MM.1S (cell line): Measurements from ENCODE around the gene GPR173.

Experiments used
- DNase-seq: peaks from one replicate; pipeline ENCODE4 v3.0.0-alpha.2; 2015
- H2AFZ ChIP-seq: fragments of 300-600 bp; sonication (generic); 2 replicates; pipeline ENCODE4 v1.6.0; 2016; ENCODE audit warnings: antibody characterized with exemption, low read length
- H3F3A ChIP-seq: fragments of 300-600 bp; sonication (generic); 2 replicates; pipeline ENCODE4 v1.6.1; 2016; ENCODE audit warnings: mild to moderate bottlenecking, antibody characterized with exemption, low read length, moderate library complexity, mixed read lengths; ENCODE audit not compliant: insufficient read depth
- H3K27ac ChIP-seq: fragments of 300-600 bp; sonication (generic); 2 replicates; pipeline ENCODE4 v1.5.1; 2016; ENCODE audit warnings: mild to moderate bottlenecking, low read length
- H3K27me3 ChIP-seq: fragments of 300-600 bp; sonication (generic); replicated peaks from 2 replicates; pipeline ENCODE4 v1.6.0; 2016; ENCODE audit warnings: low read length; ENCODE audit not compliant: insufficient read depth
- H3K36me3 ChIP-seq: fragments of 300-600 bp; sonication (generic); replicated peaks from 2 replicates; pipeline ENCODE4 v1.6.1; 2016; ENCODE audit warnings: mild to moderate bottlenecking, low read length, mixed read lengths; ENCODE audit not compliant: insufficient read depth
- H3K4me1 ChIP-seq: fragments of 300-600 bp; sonication (generic); 2 replicates; pipeline ENCODE4 v1.6.1; 2016; ENCODE audit warnings: low read length, mixed read lengths
- H3K4me2 ChIP-seq: fragments of 300-600 bp; sonication (generic); 2 replicates; pipeline ENCODE4 v1.6.0; 2016; ENCODE audit warnings: low read depth, low read length
- H3K4me3 ChIP-seq: fragments of 300-600 bp; sonication (generic); 2 replicates; pipeline ENCODE4 v1.5.1; 2016; ENCODE audit warnings: low read length, mixed read lengths
- H3K79me2 ChIP-seq: fragments of 300-600 bp; sonication (generic); 2 replicates; pipeline ENCODE4 v1.6.1; 2016; ENCODE audit warnings: mixed run types, low read length, mixed read lengths
- H3K9ac ChIP-seq: fragments of 300-600 bp; sonication (generic); 2 replicates; pipeline ENCODE4 v1.6.1; 2016; ENCODE audit warnings: low read length, mixed read lengths
- H3K9me2 ChIP-seq: fragments of 300-600 bp; sonication (generic); replicated peaks from 2 replicates; pipeline ENCODE4 v1.6.1; 2016; ENCODE audit warnings: mild to moderate bottlenecking, low read length, mixed read lengths; ENCODE audit not compliant: insufficient read depth
- H3K9me3 ChIP-seq: fragments of 300-600 bp; sonication (generic); replicated peaks from 2 replicates; pipeline ENCODE4 v1.6.1; 2016; ENCODE audit warnings: mild to moderate bottlenecking, low read length, mixed read lengths; ENCODE audit not compliant: insufficient read depth
- H4K20me1 ChIP-seq: fragments of 300-600 bp; sonication (generic); 2 replicates; pipeline ENCODE4 v1.6.1; 2016; ENCODE audit warnings: mild to moderate bottlenecking, low read length, moderate library complexity, mixed read lengths; ENCODE audit not compliant: insufficient read depth
- CTCF ChIP-seq: fragments of 300-600 bp; sonication (generic); IDR thresholded peaks from 2 replicates; pipeline ENCODE4 v1.5.1; 2016; ENCODE audit warnings: antibody characterized with exemption, low read length, mixed read lengths
- EZH2 ChIP-seq: fragments of 300-600 bp; sonication (generic); optimal IDR thresholded peaks from 2 replicates; pipeline ENCODE3; 2017; ENCODE audit warnings: low read depth, mild to moderate bottlenecking, antibody characterized with exemption, low read length, mixed read lengths
- EZH2phosphoT487 ChIP-seq: fragments of 300-600 bp; sonication (generic); IDR thresholded peaks from 2 replicates; pipeline ENCODE4 v1.6.1; 2018; ENCODE audit warnings: antibody characterized with exemption, low read length

Gene GPR173

GRCh38 chrX:53036149-53036548 is 12.4 kb upstream of the GPR173 start:
- Histone ChIP-seq H3K4me1 (no peaks in the 10 kb centered on the region), H3K36me3 (no peaks in the 10 kb centered on the region), H2AFZ (no peak overlapping the region), H3K79me2 (no peaks in the 10 kb centered on the region), H3K9ac (no peak overlapping the region), H3K27me3 (no peaks in the 10 kb centered on the region), H3K4me3 (no peak overlapping the region), H3K27ac (no peak overlapping the region), H4K20me1 (no peaks in the 10 kb centered on the region), H3F3A (no peaks in the 10 kb centered on the region), H3K9me2 (no peaks in the 10 kb centered on the region), H3K4me2 (no peak overlapping the region), H3K9me3 (no peaks in the 10 kb centered on the region)
- no peak for DNase-seq
- TF ChIP-seq CTCF (no peak), EZH2phosphoT487 (no peak), EZH2 (no peak)

- Histone ChIP-seq H3K9me3 (no peaks in the 10 kb centered on the region), H4K20me1 (no peaks in the 10 kb centered on the region), H2AFZ (no peak overlapping the region), H3K4me3 (no peak overlapping the region), H3K4me1 (no peaks in the 10 kb centered on the region), H3K27me3 (no peaks in the 10 kb centered on the region), H3K36me3 (no peaks in the 10 kb centered on the region), H3K9me2 (no peaks in the 10 kb centered on the region), H3K4me2 (no peak overlapping the region), H3K79me2 (no peaks in the 10 kb centered on the region), H3K9ac (no peak overlapping the region), H3K27ac (no peak overlapping the region), H3F3A (no peaks in the 10 kb centered on the region)
- DNase-seq, result no peak
- TF ChIP-seq EZH2phosphoT487, result no peak
Observed at GRCh38 chrX:53039236-53039635, 9.4 kb upstream of the GPR173 start.

DNA sequence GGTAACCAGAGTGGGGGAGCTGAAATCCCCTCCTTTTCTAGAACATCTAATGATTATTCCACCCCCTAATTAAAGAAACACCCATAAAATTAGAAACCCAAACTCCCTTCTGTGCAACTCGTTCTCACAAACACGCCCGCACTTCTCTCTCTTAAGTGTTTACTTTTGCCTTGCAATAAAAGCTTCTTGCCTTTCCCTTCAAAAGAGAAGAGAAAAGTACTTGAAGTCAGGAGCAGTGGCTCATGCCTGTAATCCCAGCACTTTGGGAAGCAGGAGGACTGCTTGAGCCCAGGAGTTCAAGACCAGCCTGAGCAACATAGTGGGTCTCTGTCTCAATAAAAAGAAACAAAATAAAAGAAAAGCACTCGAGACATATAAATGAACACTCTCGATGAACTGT is 3.6 kb upstream of the GPR173 start:
- no peaks in the 10 kb centered on the region for H3K27me3 ChIP-seq
- no peak overlapping the region for H3K27ac ChIP-seq
- H4K20me1 ChIP-seq, result no peaks in the 10 kb centered on the region
- no peaks in the 10 kb centered on the region for H3K4me1 ChIP-seq
- no peaks in the 10 kb centered on the region for H3K79me2 ChIP-seq
- no peak overlapping the region for H3K4me3 ChIP-seq
- H3K9me3 ChIP-seq, result no peaks in the 10 kb centered on the region
- H3K9me2 ChIP-seq, result no peaks in the 10 kb centered on the region
- H3K36me3 ChIP-seq, result no peaks in the 10 kb centered on the region
- no peaks in the 10 kb centered on the region for H3F3A ChIP-seq
- no peak overlapping the region for H2AFZ ChIP-seq
- H3K9ac ChIP-seq, result no peak overlapping the region
- no peak for DNase-seq
- no peak overlapping the region for H3K4me2 ChIP-seq
- TF ChIP-seq EZH2 (no peak), CTCF (no peak), EZH2phosphoT487 (no peak)

GRCh38 chrX:53047228-53047627 is 1.4 kb upstream of the GPR173 start:
- Histone ChIP-seq H3K4me3 (no peak overlapping the region), H3K9ac (no peak overlapping the region), H3K4me2 (no peak overlapping the region), H3K9me2 (no peaks in the 10 kb centered on the region), H3F3A (no peaks in the 10 kb centered on the region), H2AFZ (no peak overlapping the region), H4K20me1 (no peaks in the 10 kb centered on the region), H3K27ac (no peak overlapping the region), H3K79me2 (no peaks in the 10 kb centered on the region), H3K9me3 (no peaks in the 10 kb centered on the region), H3K36me3 (no peaks in the 10 kb centered on the region), H3K27me3 (no peaks in the 10 kb centered on the region), H3K4me1 (no peaks in the 10 kb centered on the region)
- DNase-seq, result no peak
- TF ChIP-seq CTCF, result no peak
- no peak for TF ChIP-seq EZH2
- TF ChIP-seq EZH2phosphoT487, result no peak
